CD14-positive monocyte (primary cell): Measurements from ENCODE around the gene ARHGAP15. TPM values are rescaled to one million over a fixed set of nuclear protein-coding genes. Genes with fewer than 3 reads are reported as not detected.

Experiments
- DNase-seq, 3 donors: peaks; one replicate each; pipeline ENCODE4 v3.0.0-alpha.2; 2011 to 2022
- H2AFZ ChIP-seq: 2 replicates; pipeline ENCODE4 v1.6.0; 2012; ENCODE audit warnings: mild to moderate bottlenecking, low read depth, low read length, inconsistent platforms; ENCODE audit not compliant: insufficient read depth, poor library complexity, severe bottlenecking
- H3K27ac ChIP-seq, 2 donors: 1 replicate in 1 of 2; 2 replicates in 1 of 2; pipeline ENCODE4 v1.5.1; 2012 to 2013; ENCODE audit warnings: low read length in 2 of 2, control low read depth in 1 of 2, inconsistent platforms in 1 of 2, low read depth in 1 of 2, mild to moderate bottlenecking in 1 of 2
- H3K27me3 ChIP-seq, 2 donors: one replicate each; pipeline versions ENCODE4 v1.6.0 to v1.6.1; 2011 to 2013; ENCODE audit warnings: low read length in 2 of 2; ENCODE audit not compliant: control insufficient read depth in 2 of 2, insufficient read depth in 2 of 2
- H3K36me3 ChIP-seq, 2 donors: replicated peaks in 1 of 2; 1 replicate in 1 of 2; 2 replicates in 1 of 2; pipeline versions ENCODE4 v1.5.1 to v1.6.1; 2012 to 2013; ENCODE audit warnings: low read length in 2 of 2, control low read depth in 1 of 2, inconsistent platforms in 1 of 2, mild to moderate bottlenecking in 1 of 2; ENCODE audit not compliant: insufficient read depth in 2 of 2, control insufficient read depth in 1 of 2
- H3K4me1 ChIP-seq, 2 donors: 1 replicate in 1 of 2; 2 replicates in 1 of 2; pipeline versions ENCODE4 v1.5.1 to v1.6.1; 2012 to 2013; ENCODE audit warnings: low read length in 2 of 2, control low read depth in 1 of 2, inconsistent platforms in 1 of 2, mild to moderate bottlenecking in 1 of 2, moderate library complexity in 1 of 2; ENCODE audit not compliant: insufficient read depth in 2 of 2, control insufficient read depth in 1 of 2
- H3K4me2 ChIP-seq: replicated peaks from 2 replicates; pipeline ENCODE3; 2012; ENCODE audit warnings: low read length, moderate library complexity, mild to moderate bottlenecking; ENCODE audit not compliant: poor library complexity, severe bottlenecking; ENCODE audit errors: extremely low read depth
- H3K4me3 ChIP-seq, 3 experiments: fragments of 200-600 bp in 1 of 3; sonication (generic) in 1 of 3; replicated peaks in 1 of 3; 1 replicate in 2 of 3; 2 replicates in 1 of 3; pipeline ENCODE4 v1.5.1; 2011 to 2013; ENCODE audit warnings: low read length in 3 of 3, mild to moderate bottlenecking in 3 of 3, control low read depth in 2 of 3, low read depth in 2 of 3, inconsistent platforms in 1 of 3, moderate library complexity in 1 of 3
- H3K79me2 ChIP-seq: 2 replicates; pipeline ENCODE4 v1.6.0; 2012; ENCODE audit warnings: mild to moderate bottlenecking, control low read depth, inconsistent platforms, low read length, moderate library complexity; ENCODE audit not compliant: insufficient read depth
- H3K9ac ChIP-seq: 2 replicates; pipeline ENCODE4 v1.6.0; 2017; ENCODE audit warnings: low read length, mild to moderate bottlenecking; ENCODE audit not compliant: insufficient read depth, poor library complexity, severe bottlenecking
- H3K9me3 ChIP-seq, 2 donors: replicated peaks in 1 of 2; 1 replicate in 1 of 2; 2 replicates in 1 of 2; pipeline versions ENCODE4 v1.5.1 to v1.6.1; 2012 to 2013; ENCODE audit warnings: low read length in 2 of 2, control low read depth in 1 of 2; ENCODE audit not compliant: control insufficient read depth in 1 of 2, insufficient read depth in 1 of 2
- H4K20me1 ChIP-seq: 2 replicates; pipeline ENCODE4 v1.6.0; 2012; ENCODE audit warnings: mild to moderate bottlenecking, low read length, control low read depth, moderate library complexity; ENCODE audit not compliant: insufficient read depth
- H3K27ac Mint-ChIP-seq, 7 donors: one replicate each; pipeline ENCODE4 v1.8.0; 2020; ENCODE audit warnings: mild to moderate bottlenecking in 7 of 7, mixed read lengths in 7 of 7, moderate library complexity in 6 of 7, inconsistent platforms in 2 of 7
- H3K27me3 Mint-ChIP-seq, 3 donors: one replicate each; pipeline ENCODE4 v1.8.0; 2021 to 2022; ENCODE audit warnings: low read depth in 3 of 3, mild to moderate bottlenecking in 3 of 3, mixed read lengths in 3 of 3, moderate library complexity in 3 of 3, inconsistent platforms in 1 of 3
- H3K36me3 Mint-ChIP-seq, 2 donors: one replicate each; pipeline ENCODE4 v1.8.0; 2020; ENCODE audit warnings: mixed read lengths in 2 of 2, inconsistent platforms in 1 of 2, mild to moderate bottlenecking in 1 of 2
- H3K4me1 Mint-ChIP-seq: one replicate; pipeline ENCODE4 v1.8.0; 2020; ENCODE audit warnings: mild to moderate bottlenecking, mixed read lengths
- H3K4me3 Mint-ChIP-seq, 2 donors: one replicate each; pipeline ENCODE4 v1.8.0; 2020; ENCODE audit warnings: mild to moderate bottlenecking in 2 of 2, mixed read lengths in 2 of 2, moderate library complexity in 1 of 2
- H3K9me3 Mint-ChIP-seq, 7 donors: one replicate each; pipeline ENCODE4 v1.8.0; 2020 to 2022; ENCODE audit warnings: mixed read lengths in 7 of 7, mild to moderate bottlenecking in 6 of 7, moderate library complexity in 6 of 7, inconsistent platforms in 2 of 7
- WGBS: methylation state at CpG from one replicate; pipeline ENCODE4 v1.1.5; 2013; ENCODE audit warnings: missing lambda C conversion rate; ENCODE audit not compliant: insufficient coverage; 5-methylcytosine and 5-hydroxymethylcytosine counted together
- intact Hi-C, 2 donors: fragments of 100-400 bp; cut with micrococcal nuclease; formaldehyde crosslinking; loops; one replicate each; pipeline versions ENCODE4 v1.15.0 to v1.15.1; 2023
- polyA plus RNA-seq, 3 donors: library from polyadenylated mRNA; depleted of rRNA in 1 of 3; unstranded in 2 of 3; stranded (reverse) in 1 of 3; fragments of 300-500 nt in 2 of 3; fragments of >200 nt in 1 of 3; fragmentation: Illumina TruSeq in 2 of 3; gene quantifications; 1 replicate in 2 of 3; 2 replicates in 1 of 3; pipeline ENCODE4 v1.2.3, GENCODE V29; 2012 to 2021
- TF ChIP-seq, protein P1 (sequence below): fragments of 200-600 bp; IDR thresholded peaks from one replicate; pipeline ENCODE4 v1.8.0; 2022; ENCODE audit warnings: antibody characterized with exemption, mild to moderate bottlenecking

ARHGAP15 gene
- polyA plus RNA-seq, 3 donors = 35.4 to 50.9 (median 50.7) TPM

DNA sequence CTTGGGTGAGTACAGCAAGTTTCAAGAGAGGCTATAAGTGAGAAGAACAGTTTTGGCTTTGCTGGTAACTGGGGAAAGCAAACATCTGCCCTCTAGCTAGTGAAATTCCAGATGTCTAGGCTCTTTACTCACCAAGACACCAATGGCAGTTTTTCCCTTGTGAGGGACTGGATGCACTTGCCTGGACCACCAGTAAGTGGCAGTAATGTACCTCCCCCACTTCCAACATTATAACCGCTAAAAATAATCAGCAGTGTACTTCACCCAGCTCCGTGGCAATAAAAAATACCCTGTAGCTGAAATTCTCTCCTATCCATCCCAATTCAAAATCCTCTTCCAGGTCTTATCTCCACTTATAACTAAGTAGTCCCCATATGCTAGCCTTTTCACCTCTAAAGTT is 383.9 kb downstream of the ARHGAP15 start:
- 24% methylated on average over 2 of the region's 2 CpGs for WGBS
- Histone ChIP-seq H3K4me1 (no peaks in the 10 kb centered on the region), H3K4me2 (no peak overlapping the region), H4K20me1 (no peaks in the 10 kb centered on the region), H3K9me3 (no peaks in the 10 kb centered on the region), H3K79me2 (no peaks in the 10 kb centered on the region), H3K9ac (no peak overlapping the region), H3K36me3 (peaks cover 4 to 36% of the 10 kb centered on the region in 2 donors), H3K27ac (no peak overlapping the region), H2AFZ (no peak overlapping the region), H3K27me3 (no peaks in the 10 kb centered on the region), H3K4me3 (no peak overlapping the region)
- peak overlapping the region in 1 of 7 donors; percentile 12 for H3K27ac Mint-ChIP-seq
- no peaks in the 10 kb centered on the region for H3K4me1 Mint-ChIP-seq
- H3K27me3 Mint-ChIP-seq = no peaks in the 10 kb centered on the region
- H3K9me3 Mint-ChIP-seq = no peaks in the 10 kb centered on the region
- TF ChIP-seq, protein P1, sequence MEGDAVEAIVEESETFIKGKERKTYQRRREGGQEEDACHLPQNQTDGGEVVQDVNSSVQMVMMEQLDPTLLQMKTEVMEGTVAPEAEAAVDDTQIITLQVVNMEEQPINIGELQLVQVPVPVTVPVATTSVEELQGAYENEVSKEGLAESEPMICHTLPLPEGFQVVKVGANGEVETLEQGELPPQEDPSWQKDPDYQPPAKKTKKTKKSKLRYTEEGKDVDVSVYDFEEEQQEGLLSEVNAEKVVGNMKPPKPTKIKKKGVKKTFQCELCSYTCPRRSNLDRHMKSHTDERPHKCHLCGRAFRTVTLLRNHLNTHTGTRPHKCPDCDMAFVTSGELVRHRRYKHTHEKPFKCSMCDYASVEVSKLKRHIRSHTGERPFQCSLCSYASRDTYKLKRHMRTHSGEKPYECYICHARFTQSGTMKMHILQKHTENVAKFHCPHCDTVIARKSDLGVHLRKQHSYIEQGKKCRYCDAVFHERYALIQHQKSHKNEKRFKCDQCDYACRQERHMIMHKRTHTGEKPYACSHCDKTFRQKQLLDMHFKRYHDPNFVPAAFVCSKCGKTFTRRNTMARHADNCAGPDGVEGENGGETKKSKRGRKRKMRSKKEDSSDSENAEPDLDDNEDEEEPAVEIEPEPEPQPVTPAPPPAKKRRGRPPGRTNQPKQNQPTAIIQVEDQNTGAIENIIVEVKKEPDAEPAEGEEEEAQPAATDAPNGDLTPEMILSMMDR = peak; percentile 57
- H3K36me3 Mint-ChIP-seq = peaks cover 29 to 36% of the 10 kb centered on the region in 2 donors
- peak in 1 of 3 donors; percentile 6 for DNase-seq
- intact Hi-C loops = no loop called here
- no peak overlapping the region for H3K4me3 Mint-ChIP-seq

DNA sequence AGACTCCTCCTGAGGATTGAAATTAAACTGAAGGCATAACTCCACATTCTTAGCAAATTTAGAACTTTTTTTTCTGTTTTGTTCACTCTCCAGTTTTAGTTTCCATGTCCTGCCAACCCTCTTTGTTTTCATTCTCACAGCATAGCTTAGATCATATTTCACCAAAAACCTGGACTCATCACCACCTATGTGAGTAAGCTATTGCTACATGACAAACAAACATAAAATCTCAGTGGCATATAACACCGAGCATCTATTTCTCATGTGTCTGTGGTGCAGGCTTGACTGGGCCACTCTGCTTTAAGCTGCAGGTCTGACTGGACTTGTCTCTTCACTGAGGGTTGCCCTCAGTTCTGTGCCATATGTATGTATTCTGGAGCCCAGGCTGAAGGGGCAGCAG is 385.2 kb downstream of the ARHGAP15 start:
- no peak overlapping the region for H2AFZ ChIP-seq
- no peak for DNase-seq
- H3K36me3 ChIP-seq = peaks cover 13 to 47% of the 10 kb centered on the region in 2 donors
- no peak overlapping the region for H3K9ac ChIP-seq
- no peaks in the 10 kb centered on the region for H3K9me3 ChIP-seq
- no peak overlapping the region for H3K4me2 ChIP-seq
- Mint-ChIP-seq H3K4me1 (no peaks in the 10 kb centered on the region), H3K36me3 (peaks cover 38 to 41% of the 10 kb centered on the region in 2 donors), H3K9me3 (no peaks in the 10 kb centered on the region), H3K27ac (no peak overlapping the region), H3K27me3 (no peaks in the 10 kb centered on the region), H3K4me3 (no peak overlapping the region)
- H3K27ac ChIP-seq = no peak overlapping the region
- no peaks in the 10 kb centered on the region for H4K20me1 ChIP-seq
- H3K79me2 ChIP-seq = no peaks in the 10 kb centered on the region
- intact Hi-C loops = no loop called here
- no peak overlapping the region for H3K4me3 ChIP-seq
- TF ChIP-seq, protein P1 = no peak
- no peaks in the 10 kb centered on the region for H3K4me1 ChIP-seq
- WGBS = 100% methylated on average over 1 of the region's 1 CpG
- no peaks in the 10 kb centered on the region for H3K27me3 ChIP-seq
